Left lobe of liver (tissue), 2 donors: ENCODE data around the gene PPP1R14D. TPM values are rescaled to one million over a fixed set of nuclear protein-coding genes. Genes with fewer than 3 reads are reported as not detected.
"Not testable (repeated sequence)": the region's sequence is repeated elsewhere in the genome, so short reads cannot be mapped to it uniquely, and the experiment has no call there.

Experiments used
- ATAC-seq: fragments of 200-7000 bp; cut with Tn5 transposase; one replicate; pipeline ENCODE4 v1.9.1; 2020; ENCODE audit warnings: mild to moderate bottlenecking, moderate library complexity
- DNase-seq: peaks from one replicate; pipeline ENCODE4 v3.0.0-alpha.2; 2020; ENCODE audit warnings: low spot score
- total RNA-seq: library from RNA; stranded (reverse); gene quantifications from one replicate; pipeline ENCODE4 v1.2.1, GENCODE V29; 2021
- donor health status: DM: no; HTN: no; CAD: no; lungs with moderate emphysema.
- donor health status: DM: no; HTN: yes; CAD: no.

Gene PPP1R14D, protein sequence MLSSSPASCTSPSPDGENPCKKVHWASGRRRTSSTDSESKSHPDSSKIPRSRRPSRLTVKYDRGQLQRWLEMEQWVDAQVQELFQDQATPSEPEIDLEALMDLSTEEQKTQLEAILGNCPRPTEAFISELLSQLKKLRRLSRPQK
- not detected for total RNA-seq

DNA sequence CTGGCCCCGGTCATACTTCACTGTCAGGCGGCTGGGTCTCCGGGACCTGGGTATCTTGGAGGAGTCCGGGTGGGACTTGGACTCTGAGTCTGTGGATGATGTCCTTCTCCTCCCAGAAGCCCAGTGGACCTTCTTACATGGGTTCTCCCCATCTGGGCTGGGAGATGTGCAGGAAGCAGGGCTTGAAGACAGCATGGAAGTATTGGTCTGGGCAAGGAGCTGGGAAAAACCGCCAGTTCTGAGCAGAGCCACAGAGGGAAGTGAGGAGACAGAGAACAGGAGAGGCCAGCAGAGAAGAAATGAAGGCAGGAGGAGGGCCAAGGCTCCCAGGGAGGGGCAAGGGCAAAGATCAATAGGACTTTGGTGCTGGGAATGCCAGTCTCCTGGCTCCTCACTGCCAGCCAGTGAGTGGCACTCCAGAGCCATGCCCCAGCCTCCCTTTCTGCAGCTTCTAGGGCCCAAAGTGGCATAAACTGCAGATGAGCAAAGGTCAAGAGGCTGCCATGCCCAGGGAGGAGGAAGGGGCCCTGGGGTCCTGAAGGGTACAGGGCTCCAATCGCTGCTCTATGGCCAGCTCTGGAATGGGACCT is at the start of gene PPP1R14D:
Gene PPP1R14D (minus strand): TSS at position 262 of the 590 bp plus-strand sequence. CDS start 67 bp downstream, at position 195.
- DNase-seq (no peak), ATAC-seq (peak; percentile 50)

GRCh38 chr15:40877694-40878093 is 49.2 kb upstream of the PPP1R14D start:
- DNase-seq (no peak), ATAC-seq (no peak)

GRCh38 chr15:40875991-40876730 is 47.7 kb upstream of the PPP1R14D start:
- DNase-seq (no peak), ATAC-seq (no peak)

- ATAC-seq (peak; percentile 88), DNase-seq (no peak)
Measured at GRCh38 chr15:40873694-40874561, 45.4 kb upstream of the PPP1R14D start, which contains the start of gene RHOV. RHOV (minus strand) TSS chr15:40874234; CDS start chr15:40874139, 95 bp downstream.

- ATAC-seq (no peak), DNase-seq (no peak)
Measured at GRCh38 chr15:40872791-40873693, 44.5 kb upstream of the PPP1R14D start.

GRCh38 chr15:40871749-40872617 is 43.5 kb upstream of the PPP1R14D start:
- no peak for ATAC-seq
- DNase-seq, result no peak

- ATAC-seq (no peak), DNase-seq (no peak)
Measured at GRCh38 chr15:40870716-40871115, 42.2 kb upstream of the PPP1R14D start.

DNA sequence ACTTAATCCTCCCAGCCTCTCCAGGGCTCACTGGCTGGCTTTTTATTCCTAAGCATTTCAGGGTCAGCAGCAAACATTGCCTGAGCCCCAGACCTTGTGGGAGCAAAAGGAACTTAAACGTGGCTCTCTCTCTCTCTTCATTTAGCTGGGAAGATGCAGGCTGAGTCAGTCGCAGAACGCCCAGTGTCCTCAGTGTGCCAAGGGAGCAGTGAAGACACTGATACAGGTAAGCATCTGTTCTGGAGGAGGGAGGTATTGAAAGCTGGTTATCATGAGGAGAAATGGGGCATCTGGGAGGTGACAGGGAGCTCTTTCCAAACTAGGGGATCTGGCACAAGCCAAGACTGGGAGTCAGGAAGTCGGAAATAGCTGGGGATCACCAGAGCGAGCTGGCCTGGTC is 41.2 kb upstream of the PPP1R14D start:
- ATAC-seq (no peak), DNase-seq (no peak)

DNA sequence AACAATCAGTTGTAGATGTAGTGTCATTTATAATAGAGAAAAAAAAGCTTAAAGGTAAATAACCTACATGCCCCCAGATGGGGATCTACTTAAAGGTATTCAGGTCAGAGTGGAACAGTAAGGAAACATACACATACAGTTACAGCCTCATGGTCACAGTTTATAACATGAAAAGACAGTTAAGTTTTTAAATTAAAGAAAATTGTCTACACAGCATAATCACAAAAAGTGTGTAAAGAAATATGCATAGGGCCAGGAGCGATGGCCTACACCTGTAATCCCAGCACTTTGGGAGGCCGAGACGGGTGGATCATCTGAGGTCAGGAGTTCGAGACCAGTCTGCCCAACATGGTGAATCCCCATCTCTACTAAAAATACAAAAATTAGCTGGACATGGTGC is 38.7 kb upstream of the PPP1R14D start:
- ATAC-seq (no peak), DNase-seq (no peak)

GRCh38 chr15:40863660-40864270 is 35.3 kb upstream of the PPP1R14D start:
- DNase-seq (no peak), ATAC-seq (no peak)

GRCh38 chr15:40861147-40861546 is 32.6 kb upstream of the PPP1R14D start:
- ATAC-seq, result not testable (repeated sequence)

GRCh38 chr15:40859206-40859851 is 30.8 kb upstream of the PPP1R14D start:
- peak; percentile 81 for ATAC-seq
- DNase-seq, result peak; percentile 72

More at GRCh38 chr15:40861147-40861546, 32.6 kb upstream of the PPP1R14D start:
- DNase-seq, result not testable (repeated sequence)

- DNase-seq, result no peak
- ATAC-seq, result no peak
Measured at GRCh38 chr15:40858706-40859105, 30.2 kb upstream of the PPP1R14D start.

DNA sequence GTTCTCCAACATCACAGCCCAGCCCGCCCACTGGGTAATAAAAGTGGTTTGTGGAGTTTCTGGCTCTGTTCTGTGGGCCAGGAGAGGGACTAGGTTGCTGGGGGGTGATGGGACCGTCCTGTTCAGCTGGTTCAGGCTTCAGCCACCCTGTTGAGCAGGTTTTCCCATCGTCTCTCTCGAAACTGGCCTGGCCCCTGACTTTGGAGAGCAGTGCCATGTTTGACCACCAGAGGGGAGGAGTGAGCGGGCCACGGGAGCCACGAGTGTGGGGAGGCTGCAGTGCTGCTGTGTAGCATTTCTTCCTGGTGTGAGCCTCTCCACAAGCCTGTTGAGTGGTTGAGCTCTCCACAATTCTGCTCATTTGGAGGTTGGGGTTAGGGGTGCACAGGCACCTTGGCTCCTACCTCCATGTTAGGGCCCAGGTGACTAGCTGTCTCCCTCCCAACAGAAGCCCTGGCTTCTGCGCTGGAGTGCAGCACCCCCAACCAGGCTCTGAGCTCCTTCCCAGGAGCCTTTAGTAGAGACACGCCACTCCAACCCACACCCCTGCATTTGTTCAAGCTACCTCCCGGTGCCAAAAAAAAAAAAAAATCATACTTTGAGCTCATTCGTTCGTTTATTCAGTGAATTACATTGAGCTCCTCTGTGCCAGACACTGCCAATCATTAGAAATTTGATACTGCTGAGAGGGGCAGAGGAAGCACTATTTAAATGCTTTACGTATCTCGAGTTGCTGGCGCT is 29.3 kb upstream of the PPP1R14D start:
- ATAC-seq (peak; percentile 92), DNase-seq (peak; percentile 74)

DNA sequence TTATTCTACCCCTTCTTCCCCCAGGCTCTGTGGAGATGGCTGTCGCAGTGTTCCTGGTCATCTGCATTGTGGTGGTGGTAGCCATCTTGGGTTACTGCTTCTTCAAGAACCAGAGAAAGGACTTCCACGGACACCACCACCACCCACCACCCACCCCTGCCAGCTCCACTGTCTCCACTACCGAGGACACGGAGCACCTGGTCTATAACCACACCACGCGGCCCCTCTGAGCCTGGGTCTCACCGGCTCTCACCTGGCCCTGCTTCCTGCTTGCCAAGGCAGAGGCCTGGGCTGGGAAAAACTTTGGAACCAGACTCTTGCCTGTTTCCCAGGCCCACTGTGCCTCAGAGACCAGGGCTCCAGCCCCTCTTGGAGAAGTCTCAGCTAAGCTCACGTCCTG is 28.2 kb upstream of the PPP1R14D start:
- DNase-seq, result no peak
- ATAC-seq, result no peak

DNA sequence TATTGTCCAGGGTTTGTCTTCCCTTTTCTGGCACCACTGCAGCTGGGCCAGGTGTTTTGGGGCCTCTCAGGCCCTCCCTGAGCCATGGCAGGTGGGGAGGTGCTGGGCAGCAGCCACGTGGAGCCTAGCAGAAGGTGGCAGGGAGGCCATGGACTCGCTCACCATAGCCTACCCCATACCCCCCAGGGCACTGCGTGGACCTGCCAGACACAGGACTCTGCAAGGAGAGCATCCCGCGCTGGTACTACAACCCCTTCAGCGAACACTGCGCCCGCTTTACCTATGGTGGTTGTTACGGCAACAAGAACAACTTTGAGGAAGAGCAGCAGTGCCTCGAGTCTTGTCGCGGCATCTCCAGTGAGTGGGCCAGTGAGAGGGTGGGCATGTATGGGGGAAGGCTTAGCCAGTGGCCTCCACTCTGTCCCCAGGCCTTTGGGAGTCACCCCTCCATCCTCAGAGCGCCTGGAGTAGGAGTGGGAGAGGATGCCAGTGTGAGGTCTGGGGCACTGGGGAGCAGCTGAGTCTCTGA is 27.3 kb upstream of the PPP1R14D start:
- no peak for ATAC-seq
- DNase-seq, result no peak

DNA sequence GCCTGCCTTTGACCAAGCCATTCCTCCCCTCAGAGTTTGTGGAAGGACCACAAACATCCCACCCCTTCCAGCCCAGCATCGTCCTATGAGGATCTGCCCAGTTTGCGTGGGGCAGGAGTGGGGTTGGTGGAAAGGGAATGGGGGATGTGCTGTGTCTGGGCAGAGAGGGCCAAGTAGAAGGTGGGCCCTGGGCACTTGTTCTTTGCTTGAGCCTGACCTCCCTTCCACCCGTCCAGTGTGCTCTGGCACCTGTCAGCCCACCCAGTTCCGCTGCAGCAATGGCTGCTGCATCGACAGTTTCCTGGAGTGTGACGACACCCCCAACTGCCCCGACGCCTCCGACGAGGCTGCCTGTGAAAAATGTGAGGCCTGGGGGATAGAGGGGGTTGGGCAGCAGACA is 25.7 kb upstream of the PPP1R14D start:
- DNase-seq (no peak), ATAC-seq (no peak)
